GM21381 (cell line): ENCODE data around the gene NAA50.

Experiments
- ATAC-seq: cut with Tn5 transposase; IDR thresholded peaks from one replicate; pipeline ENCODE4 v1.9.1; 2021; ENCODE audit warnings: mild to moderate bottlenecking, moderate library complexity; ENCODE audit not compliant: unreplicated experiment

NAA50 gene

GRCh38 chr3:113690482-113690881 lies 55.6 kb downstream of the NAA50 start:
- no peak for ATAC-seq

- no peak for ATAC-seq
These were observed 59.9 kb downstream of the NAA50 start for GRCh38 chr3:113685956-113686721.

- ATAC-seq: no peak
These were observed 60.9 kb downstream of the NAA50 start for GRCh38 chr3:113685124-113685523.

- ATAC-seq: no peak
These were observed 61.7 kb downstream of the NAA50 start for GRCh38 chr3:113684271-113684819.

GRCh38 chr3:113678773-113679172 lies 67.3 kb downstream of the NAA50 start:
- no peak for ATAC-seq

GRCh38 chr3:113677737-113678136 lies 68.3 kb downstream of the NAA50 start:
- ATAC-seq: no peak

GRCh38 chr3:113676261-113676660 lies 69.8 kb downstream of the NAA50 start:
- no peak for ATAC-seq

GRCh38 chr3:113673593-113673992 lies 72.5 kb downstream of the NAA50 start:
- ATAC-seq: no peak

GRCh38 chr3:113668015-113668414 lies 78.0 kb downstream of the NAA50 start:
- no peak for ATAC-seq
